Mesenteric fat pad (tissue), 1 donor: ENCODE data around the gene BRD1. TPM values are rescaled to one million over a fixed set of nuclear protein-coding genes. Genes with fewer than 3 reads are reported as not detected.
"Not testable (repeated sequence)": the region's sequence is repeated elsewhere in the genome, so short reads cannot be mapped to it uniquely, and the experiment has no call there.

Experiments used
- DNase-seq: peaks from one replicate; pipeline ENCODE4 v3.0.0-alpha.2; 2020; ENCODE audit warnings: low spot score
- total RNA-seq: library from RNA; stranded (reverse); fragmentation: NEBNext Ultra II Directional; extraction: Animal tissue kit (Norgen Biotek cat#: 25700); gene quantifications from one replicate; pipeline ENCODE4 v1.2.1, GENCODE V29; 2021
- donor health status: DM: yes; HTN: yes; CAD: no.

Gene BRD1
- total RNA-seq, 1 donor from 2014 or later = 25.0 TPM

DNA sequence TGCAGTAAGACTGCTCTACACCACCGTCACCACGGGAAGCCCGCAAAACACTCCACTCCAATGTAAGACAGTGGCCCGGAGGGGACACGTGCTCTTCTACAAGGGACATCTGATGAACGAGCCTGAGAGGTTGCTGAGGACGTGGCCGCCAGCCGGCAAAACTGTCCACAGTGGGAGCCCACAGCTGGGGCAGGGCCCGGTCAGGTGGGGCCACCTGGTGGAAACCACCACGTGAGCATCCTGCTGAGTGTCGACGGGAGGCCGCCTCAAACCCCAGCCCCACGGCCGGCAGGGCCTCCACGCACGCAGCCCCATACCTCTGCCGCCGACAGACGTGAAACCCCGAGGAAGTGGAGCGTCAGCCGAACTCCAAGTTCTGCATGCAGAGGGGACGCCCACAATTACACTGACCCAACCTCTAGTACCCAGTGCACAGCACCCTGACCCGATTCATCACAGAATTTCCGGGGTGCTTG, 42.6 kb downstream of the BRD1 start:
- no peak for DNase-seq

DNA sequence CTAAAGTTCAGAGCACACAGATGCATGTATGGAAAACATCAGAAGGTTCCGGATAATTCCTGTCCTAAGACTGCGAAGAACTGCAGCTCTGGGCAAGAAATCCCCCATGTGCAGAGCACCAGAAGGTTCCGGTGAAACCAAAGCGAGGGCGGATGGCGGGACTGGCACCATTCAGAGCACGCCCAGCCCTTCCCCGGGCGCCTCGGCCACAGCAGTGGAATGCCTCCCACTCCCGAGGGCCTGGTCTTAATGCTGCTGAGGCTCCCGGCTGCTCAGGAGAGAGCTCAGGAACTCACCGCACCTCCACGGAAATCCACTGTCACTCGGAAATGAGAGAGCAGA, 43.1 kb downstream of the BRD1 start:
- DNase-seq = no peak

DNA sequence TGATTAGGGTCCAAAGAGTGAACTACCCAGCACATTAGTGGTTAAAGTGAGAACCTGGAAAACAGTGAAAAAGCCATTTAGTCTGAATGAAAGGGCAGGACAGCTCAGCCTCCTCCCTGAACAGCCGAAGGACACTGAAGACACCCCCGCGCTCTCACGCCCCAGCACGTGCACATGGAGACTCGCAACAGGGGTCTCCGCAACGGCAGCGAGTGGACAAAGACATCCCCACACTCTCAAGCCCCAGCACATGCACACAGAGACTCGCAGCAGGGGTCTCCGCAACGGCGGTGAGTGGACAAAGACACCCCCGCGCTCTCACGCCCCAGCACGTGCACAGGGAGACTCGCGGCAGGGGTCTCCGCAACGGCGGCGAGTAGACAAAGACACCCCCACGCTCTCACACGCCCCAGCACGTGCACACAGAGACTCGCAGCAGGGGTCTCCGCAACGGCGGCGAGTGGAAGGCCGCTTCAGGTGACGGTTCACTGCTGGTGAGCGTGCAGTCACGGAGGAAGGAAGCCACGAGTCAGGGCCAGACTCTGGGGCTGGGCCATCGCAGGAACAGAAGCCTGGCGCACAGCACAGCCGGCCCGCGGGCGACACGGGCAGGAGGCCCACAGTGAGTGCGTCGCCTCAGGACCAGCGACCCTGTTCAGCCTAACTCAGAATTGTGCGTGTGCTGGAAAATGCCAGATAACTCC, 43.6 kb downstream of the BRD1 start:
- DNase-seq = no peak

DNA sequence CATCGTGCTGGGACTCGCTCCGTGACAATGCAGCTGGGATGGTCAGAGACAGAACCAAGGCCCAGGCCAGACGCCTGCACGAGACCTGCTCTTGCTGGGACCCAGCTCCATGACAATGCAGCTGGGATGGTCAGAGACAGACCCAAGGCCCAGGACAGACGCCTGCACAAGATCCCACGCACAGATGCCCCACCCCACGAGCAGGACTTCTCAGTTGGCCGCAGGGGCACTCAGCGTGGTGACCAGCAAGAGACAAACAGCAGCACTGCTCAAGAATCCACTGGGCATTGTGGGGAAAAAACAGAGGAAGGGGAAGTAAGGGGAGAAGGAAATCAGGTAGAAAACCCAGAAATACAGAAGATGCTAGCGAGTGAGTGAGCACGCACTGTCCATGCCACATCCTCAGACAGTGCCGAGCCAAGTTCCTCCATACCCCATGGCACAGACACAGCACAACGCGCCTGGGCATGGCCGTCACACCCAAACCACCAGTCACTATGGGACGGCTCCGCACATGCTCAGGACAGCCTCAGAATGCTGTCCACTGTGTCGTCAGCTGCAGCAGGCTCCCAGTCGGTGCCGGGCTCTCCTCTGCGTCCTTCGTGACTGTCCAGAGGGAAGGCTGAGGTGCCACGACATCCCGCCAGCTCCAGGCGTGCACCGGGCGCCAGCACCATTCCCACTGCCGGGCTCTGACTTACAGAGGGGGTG, 44.5 kb downstream of the BRD1 start:
- DNase-seq = no peak

DNA sequence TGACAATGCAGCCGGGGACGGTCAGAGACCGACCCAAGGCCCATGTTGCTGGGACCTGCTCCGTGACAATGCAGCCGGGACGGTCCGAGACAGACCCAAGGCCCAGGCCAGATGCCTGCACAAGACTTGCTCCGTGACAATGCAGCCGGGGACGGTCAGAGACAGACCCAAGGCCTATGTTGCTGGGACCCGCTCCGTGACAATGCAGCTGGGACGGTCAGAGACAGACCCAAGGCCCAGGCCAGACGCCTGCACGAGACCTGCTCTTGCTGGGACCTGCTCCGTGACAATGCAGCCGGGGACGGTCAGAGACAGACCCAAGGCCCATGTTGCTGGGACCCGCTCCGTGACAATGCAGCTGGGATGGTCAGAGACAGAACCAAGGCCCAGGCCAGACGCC, 45.8 kb downstream of the BRD1 start:
- not testable (repeated sequence) for DNase-seq

DNA sequence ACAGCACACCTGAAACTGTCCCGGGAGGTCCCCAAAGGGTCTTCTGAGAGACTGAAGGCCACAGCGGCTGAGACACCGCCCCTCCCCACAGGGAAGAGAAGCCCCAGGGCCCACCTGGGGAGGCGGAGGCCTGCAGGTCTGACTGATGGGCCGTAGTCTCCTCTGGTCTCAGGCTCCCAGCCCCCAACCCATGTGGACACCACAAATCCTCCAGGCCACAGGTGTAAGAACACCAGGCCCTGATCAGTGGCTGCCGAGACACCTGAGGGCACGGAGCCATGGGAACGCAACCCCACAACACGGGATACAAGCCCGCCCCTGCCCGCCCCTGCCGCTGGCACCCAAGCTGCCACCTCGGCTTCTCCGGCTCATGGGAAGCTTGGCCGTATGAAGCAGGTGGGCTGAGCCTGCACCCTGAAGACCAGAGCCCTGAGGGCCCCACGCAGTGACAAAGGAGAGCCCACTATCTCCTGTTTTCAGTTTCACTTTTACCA, 46.3 kb downstream of the BRD1 start:
- DNase-seq = no peak

DNA sequence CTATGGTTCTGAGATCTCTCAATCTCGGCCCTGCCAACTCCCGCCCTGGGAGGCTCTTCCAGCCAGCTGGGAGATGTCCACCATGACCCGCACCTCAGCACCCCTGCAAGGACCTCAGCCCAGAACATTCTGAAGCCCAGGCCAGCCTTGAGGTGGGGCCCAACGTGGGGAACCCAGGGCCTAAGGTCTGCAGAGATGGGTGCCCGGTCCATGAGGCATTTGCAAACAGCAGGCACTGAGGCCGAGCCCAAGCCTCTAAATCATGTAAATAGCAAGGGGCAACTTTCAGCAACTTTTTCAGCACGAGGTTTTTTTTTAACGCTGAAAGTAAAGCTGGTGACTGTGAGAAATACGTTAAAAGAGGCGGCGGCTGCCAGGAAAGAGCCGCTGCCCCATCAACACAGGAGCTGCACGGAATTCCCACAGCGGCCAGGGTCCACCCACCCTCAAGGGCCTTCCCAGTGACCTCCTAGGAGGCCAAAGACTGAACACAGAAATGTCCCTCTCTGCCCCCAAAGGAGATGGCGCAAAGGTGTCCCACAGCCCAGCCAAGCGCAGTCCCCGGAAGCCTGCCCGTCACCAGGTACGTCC, 46.9 kb downstream of the BRD1 start:
- no peak for DNase-seq

DNA sequence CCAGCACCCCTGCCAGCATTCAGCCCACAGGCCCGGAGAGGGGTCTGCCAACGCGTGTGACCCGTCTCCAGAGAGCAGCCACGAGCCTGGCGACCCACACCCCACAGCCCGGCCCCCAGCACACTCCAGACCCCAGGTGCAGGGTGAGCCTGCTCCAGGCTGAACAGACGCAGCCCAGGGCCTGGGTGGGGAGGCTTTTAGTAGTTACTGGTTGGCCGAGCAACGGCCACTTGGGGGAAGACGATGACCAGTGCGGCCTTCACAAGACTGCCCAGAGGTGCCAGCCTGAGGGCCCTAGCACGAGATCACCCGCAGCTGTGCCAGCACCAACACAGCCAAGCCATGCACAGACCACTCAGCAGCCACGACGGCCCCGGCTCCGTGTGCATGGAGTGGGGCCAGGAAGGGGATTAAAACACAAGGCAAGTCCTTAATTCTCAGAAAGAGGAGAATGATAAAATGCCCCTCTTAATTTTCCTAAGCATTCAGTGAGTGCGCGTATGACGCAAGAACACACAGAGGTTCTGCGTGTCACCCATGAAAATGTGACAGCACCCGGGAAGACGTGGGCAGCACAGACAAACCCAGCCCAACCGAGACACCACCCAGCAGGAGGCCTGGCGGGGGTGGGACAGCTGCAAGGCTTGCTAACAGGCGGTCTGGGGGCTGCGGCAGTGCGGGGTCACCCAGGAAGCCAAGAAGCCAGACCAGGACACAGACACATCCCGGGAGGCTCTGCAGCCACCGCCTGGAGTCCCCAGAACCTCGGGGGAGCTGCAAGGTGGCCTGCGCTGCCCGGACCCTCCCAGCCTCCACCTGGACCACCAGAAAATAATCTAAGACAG, 47.6 kb downstream of the BRD1 start:
- DNase-seq = no peak

DNA sequence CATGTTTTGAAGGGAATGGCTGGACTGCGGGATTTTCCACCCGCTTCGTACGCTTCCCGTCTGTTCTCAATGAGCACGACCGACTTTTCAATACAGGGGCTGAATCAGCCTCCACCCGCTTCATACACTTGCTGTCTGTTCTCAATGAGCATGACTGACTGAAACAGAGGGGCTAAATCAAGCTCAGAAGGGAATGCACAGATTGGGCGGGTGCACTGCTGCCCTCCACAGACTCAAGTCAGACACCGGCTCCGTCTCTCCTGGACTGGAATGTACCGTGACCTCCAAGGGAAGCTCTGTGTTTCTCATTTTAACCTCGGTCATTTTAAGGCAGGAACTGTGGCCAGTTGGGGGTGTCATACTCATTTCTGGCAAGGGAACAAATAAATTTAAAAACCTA, 48.5 kb downstream of the BRD1 start:
- no peak for DNase-seq

DNA sequence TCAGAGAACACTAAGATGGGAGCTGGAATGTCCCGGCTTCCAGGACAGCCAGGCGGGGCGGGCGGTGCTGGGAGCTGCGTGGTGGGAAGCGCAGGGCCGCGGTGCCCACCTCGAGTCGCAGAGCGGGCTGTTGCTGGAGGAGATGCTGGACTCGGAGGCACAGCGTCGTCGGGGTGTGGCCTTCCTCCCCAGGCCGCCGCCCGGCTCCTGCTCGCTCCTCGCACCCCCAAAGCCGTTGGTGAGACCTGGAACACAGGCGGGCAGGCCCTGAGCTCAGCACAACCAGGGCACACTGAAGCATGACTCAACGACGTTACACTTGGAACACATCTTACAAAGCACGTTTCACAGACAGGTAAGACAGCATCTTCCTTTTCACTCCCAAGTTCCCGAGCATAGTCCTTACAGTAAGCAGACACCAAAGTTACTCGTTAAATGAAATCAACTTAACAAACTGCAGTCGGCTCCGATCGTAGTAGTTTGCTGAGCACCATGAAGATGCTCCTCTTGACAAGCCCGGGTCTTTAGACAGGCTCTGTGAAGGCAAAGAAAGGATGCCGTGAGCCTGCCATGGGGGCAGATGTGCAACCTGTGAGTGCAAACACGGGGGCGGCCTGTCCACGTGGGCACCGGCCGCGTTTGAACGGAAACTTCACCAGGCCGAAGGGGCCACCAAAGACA, 50.0 kb downstream of the BRD1 start:
- DNase-seq = no peak

DNA sequence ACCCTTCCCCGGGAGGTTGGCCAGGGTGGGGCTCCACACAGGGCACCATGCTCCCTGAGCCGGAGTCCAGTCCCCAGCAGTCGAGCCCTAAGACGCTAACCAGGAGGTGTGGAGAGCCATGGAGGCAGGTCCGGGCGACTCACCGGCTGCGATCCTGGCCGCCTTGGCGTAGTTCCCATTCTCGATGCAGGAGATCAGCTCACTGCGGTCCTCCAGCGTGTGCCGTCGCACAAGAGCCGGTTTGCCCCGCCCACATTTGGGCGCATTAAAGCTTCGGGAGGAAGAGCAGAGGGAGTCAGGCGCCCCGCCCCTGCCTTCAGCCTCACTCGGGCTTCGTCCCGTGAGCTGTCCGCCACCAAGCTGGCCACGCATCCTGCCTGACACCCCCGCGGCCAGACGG, 50.8 kb downstream of the BRD1 start:
- DNase-seq = no peak

DNA sequence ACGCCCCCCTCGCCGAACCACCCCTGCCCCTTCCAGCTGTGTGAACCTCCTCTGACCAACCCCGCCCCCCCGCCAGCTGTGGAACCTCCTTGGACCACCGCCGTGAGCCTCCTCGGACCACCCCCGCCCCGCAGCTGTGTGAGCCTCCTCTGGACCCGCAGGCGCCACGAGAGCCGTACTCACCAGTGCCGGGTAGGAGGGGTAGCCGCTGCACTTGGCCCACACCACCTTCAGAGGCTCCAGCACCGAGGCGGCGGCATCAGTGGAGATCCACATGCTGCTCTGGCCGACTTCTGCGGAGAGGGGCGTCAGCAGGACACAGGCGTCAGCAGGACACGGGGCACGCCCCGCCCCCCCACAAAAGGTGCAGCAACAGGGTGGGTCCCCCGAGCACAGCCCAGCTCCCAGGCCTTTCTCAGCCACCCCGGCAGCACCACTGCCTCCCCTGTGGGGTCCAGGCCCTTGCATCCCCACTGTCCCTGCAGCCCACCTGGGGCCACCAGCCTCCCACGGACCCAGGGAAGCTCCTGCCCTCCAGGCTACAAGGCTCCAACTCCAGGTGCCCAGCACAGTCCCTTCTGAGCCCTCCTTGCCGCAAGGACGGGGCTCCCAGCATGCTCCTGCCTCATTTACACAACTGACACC, 51.7 kb downstream of the BRD1 start:
- DNase-seq = no peak

DNA sequence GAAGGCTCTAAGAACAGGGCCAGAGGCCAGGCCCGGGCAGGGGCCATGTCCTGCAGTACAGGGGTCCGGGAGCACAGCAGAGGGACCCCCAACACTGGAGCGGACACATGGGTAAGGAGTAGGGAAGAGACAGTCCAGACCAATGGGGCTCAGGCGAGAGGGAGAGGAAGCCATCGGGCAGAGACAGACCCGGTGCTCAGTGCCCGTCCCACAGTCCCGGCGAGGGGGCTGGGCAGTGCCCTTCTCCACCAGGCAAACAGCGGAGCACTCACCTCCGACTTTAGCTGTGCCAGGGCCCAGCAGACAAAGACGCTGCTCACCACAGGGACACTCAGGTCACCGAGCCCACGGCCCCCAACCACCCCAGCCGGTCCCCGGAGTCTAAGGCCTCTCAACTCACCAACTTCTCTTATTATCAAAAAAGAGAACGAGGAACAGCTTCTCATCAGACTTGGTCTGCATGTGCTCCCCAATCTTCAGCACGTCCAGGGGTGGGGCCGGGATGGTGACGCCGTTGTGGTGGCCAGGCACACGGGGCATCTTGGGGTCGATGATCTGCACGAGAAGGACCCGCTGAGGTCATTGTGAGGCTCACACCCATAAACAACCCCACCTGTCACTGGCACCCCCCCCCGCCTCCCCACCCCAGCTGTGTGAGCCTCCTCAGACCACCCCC, 52.3 kb downstream of the BRD1 start:
- no peak for DNase-seq

DNA sequence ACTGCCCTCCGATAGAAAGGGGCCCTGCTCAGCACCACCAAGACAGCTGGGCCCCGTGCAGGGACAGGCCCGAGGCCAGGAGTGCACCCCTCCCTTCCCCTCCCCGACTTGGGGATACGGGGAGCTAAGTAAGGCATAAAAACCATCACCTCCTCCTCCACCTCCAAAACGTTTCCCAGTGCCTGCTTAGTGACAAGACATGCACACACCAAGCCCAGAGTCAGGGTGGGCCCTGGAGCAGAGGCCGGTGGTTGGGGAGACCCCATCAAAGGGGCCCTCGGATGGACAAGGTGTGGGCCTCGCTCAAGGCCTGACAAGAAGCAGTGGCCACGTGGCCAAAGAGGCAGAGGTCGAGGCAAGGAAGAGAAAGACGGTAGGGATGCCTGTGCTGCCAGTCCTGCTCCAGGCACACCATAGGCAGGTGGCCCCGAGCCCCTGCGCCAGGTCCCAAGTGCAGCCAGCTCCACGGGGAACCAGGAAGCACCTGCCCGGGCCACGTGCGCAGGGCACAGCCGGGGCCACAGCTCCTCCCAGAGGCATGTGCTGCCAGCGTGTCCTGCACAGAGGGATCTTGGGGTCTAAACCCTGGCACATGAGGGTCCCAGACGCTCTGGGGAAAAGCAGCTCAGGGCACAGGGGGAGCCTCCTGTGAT, 53.0 kb downstream of the BRD1 start:
- DNase-seq = no peak

DNA sequence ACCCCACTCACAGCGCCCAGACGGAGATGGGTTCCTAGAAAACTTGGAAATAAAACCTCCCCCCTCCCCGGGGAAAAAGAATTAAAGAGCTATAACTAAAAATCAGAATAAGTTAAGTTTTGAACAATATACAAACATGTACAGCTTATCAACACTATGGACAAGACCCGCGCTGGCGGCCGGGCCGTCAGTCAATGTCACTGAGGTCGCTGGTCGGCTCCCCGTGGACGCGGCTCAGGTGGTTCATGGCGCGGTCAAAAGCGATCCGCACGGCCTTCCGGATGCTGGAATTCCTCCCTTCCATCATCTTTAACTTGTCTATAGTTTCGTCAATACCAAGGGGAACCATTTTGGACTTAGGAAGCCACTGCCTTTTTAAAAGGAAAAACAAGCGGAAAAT, 53.6 kb downstream of the BRD1 start:
- no peak for DNase-seq

DNA sequence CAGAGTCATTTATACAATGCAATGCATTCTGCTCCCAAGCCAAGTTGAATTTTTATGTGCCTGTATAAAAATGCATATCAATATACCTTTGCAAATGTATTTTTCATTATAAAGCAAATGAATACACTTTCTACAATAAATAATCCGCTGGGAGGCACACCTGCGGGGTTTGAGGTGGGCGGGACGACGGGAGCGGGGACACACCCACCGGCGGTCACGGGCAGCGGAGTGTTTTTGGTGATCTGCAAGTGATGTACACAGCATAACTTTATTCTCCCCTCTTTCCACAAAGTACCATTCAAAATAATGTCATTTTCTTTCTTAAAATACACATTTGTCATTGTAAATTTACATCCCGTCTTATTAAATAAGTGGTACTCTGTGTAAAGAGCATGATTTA, 54.1 kb downstream of the BRD1 start:
- no peak for DNase-seq

DNA sequence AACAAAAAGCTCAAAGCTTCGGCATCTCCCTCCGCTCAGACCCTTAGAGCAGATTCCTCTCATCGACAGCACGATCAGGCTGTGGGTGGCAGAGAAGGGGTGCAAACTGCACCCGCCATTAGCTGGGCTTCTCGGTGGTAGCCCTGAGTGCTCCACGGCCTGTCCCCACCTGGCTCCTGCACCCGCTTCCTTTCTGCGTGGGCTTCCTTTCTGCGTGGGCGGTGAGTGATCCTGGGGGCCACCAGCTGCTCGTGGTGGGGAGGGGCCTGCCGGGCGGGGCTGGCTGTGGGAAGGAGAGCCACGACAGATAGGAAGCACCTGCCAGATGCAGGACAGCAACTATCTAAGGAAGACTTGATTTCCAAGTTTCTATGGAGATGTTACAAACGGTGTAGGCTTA, 55.0 kb downstream of the BRD1 start:
- no peak for DNase-seq

DNA sequence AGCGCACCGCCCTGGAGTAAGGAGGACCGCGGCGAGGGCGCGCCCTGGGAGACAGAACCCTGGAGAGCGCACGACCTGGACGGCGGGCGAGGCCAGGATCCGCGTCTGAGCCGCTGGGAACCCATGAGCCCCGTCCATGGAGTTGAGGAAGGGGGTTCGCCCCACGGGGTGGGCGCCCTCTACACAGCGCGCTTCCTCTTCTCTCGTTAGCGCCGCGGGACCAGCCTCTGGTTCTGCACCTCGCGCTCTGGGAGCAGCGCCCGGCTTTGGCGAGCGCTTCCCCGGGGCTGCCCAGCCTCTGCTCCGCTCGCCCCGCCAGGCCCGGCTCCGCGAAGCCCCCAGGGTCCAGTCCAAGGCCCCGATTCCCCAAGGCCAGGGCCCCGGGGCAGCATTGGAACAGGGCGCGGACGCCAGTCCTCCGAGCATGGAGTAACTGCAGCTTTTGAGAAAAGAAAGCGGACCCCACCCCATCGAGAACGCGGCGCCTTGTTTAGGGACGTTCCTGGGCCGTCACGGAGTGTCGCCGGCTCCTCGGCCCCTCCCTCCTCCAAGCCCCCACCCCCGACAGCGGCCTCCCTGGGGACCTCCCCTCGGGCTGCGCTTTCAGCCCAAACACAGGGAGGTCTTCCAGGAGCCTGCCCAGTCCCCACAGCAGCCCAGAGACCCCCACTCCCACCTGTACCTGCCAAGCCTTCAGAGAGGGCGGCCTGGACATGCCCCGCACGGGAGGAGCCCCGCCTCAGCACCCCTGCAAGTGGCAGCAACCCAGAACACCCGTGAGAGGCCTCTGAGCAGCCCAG, 56.2 kb downstream of the BRD1 start:
- DNase-seq = no peak
